Prostate gland (tissue), 2 donors: ENCODE results near the gene PDPK1. TPM values are rescaled to one million over a fixed set of nuclear protein-coding genes. Genes with fewer than 3 reads are reported as not detected.

Experiments used
- DNase-seq: peaks from one replicate; pipeline ENCODE4 v3.0.0-alpha.2; 2019; ENCODE audit warnings: low spot score
- H3K27ac ChIP-seq, 2 donors: fragments of 200-600 bp; sonication (generic); 2 replicates each; pipeline ENCODE4 v1.5.1; 2017 to 2019
- H3K27me3 ChIP-seq: fragments of 200-600 bp; sonication (generic); replicated peaks from 2 replicates; pipeline ENCODE4 v1.5.1; 2019; ENCODE audit not compliant: insufficient read depth
- H3K36me3 ChIP-seq, 2 donors: fragments of 200-600 bp; sonication (generic); 1 replicate in 1 of 2; 2 replicates in 1 of 2; pipeline versions ENCODE4 v1.5.1 to v1.8.1; 2017 to 2019
- H3K4me1 ChIP-seq: fragments of 200-600 bp; sonication (generic); replicated peaks from 2 replicates; pipeline ENCODE4 v1.5.1; 2019
- H3K4me3 ChIP-seq, 2 donors: fragments of 200-600 bp; sonication (generic); 2 replicates each; pipeline ENCODE4 v1.5.1; 2017 to 2019
- H3K9me3 ChIP-seq: fragments of 200-600 bp; sonication (generic); 2 replicates; pipeline ENCODE4 v1.5.1; 2017
- POLR2A ChIP-seq: fragments of 450-650 bp; IDR thresholded peaks from one replicate; pipeline ENCODE4 v1.6.1; 2016; ENCODE audit warnings: antibody characterized with exemption, mild to moderate bottlenecking
- POLR2AphosphoS5 ChIP-seq: sonication (generic); formaldehyde crosslinking; IDR thresholded peaks from one replicate; pipeline ENCODE4 v1.6.1; 2017; ENCODE audit warnings: antibody characterized with exemption
- WGBS: methylation state at CpG from one replicate; pipeline ENCODE4 v1.1.5; 2018; 5-methylcytosine and 5-hydroxymethylcytosine counted together
- intact Hi-C: fragments of 100-400 bp; cut with DNase I; formaldehyde crosslinking; loops from one replicate; pipeline ENCODE4 v1.14.2; 2022
- total RNA-seq, 2 donors: library from RNA; depleted of rRNA; stranded (reverse); fragments of >200 nt; gene quantifications; one replicate each; pipeline ENCODE4 v1.1.0, GENCODE V29; 2016
- TF ChIP-seq, protein P1 (sequence below), 4 experiments: fragments of 200-600 bp in 2 of 4; fragments of 450-650 bp in 2 of 4; sonication (generic) in 2 of 4; IDR thresholded peaks; 1 replicate in 3 of 4; 2 replicates in 1 of 4; pipeline ENCODE4 v1.5.1; 2016 to 2019; ENCODE audit warnings: antibody characterized with exemption in 4 of 4, mild to moderate bottlenecking in 2 of 4, moderate library complexity in 2 of 4

The PDPK1 gene
- total RNA-seq, 2 donors from 2014 or later = 33.1 to 73.2 TPM

DNA sequence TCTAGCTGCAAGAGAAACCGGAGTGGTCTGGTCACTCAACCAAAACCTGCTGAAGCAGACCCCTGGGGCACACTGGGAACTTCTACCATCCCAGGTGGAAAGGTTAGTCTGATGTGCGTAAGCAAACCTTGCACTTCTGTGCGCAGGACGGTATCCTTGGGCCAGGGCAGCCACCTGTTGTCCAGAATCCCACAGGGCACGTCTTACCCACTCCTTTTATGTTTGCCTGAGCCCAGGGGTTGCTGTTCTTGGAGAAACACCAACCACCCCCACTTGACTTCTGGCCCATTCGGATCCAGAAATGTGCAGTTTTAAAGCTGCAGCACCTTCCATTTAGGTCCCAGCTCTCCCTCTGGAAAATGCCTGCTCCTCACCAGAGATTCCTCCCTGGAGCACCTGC, 44.2 kb upstream of the PDPK1 start:
- H3K36me3 ChIP-seq = no peaks in the 10 kb centered on the region
- no peak overlapping the region for H3K27ac ChIP-seq
- TF ChIP-seq POLR2AphosphoS5 (no peak), POLR2A (no peak)
- TF ChIP-seq, protein P1, sequence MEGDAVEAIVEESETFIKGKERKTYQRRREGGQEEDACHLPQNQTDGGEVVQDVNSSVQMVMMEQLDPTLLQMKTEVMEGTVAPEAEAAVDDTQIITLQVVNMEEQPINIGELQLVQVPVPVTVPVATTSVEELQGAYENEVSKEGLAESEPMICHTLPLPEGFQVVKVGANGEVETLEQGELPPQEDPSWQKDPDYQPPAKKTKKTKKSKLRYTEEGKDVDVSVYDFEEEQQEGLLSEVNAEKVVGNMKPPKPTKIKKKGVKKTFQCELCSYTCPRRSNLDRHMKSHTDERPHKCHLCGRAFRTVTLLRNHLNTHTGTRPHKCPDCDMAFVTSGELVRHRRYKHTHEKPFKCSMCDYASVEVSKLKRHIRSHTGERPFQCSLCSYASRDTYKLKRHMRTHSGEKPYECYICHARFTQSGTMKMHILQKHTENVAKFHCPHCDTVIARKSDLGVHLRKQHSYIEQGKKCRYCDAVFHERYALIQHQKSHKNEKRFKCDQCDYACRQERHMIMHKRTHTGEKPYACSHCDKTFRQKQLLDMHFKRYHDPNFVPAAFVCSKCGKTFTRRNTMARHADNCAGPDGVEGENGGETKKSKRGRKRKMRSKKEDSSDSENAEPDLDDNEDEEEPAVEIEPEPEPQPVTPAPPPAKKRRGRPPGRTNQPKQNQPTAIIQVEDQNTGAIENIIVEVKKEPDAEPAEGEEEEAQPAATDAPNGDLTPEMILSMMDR (IDR thresholded peaks at IDR 0.05) = no peak
- peaks cover 2% of the 10 kb centered on the region for H3K4me1 ChIP-seq
- H3K4me3 ChIP-seq = no peak overlapping the region
- DNase-seq = no peak
- 87% methylated on average over 6 of the region's 6 CpGs for WGBS
- H3K9me3 ChIP-seq = no peaks in the 10 kb centered on the region
- no peaks in the 10 kb centered on the region for H3K27me3 ChIP-seq
- intact Hi-C loops = no loop called here

DNA sequence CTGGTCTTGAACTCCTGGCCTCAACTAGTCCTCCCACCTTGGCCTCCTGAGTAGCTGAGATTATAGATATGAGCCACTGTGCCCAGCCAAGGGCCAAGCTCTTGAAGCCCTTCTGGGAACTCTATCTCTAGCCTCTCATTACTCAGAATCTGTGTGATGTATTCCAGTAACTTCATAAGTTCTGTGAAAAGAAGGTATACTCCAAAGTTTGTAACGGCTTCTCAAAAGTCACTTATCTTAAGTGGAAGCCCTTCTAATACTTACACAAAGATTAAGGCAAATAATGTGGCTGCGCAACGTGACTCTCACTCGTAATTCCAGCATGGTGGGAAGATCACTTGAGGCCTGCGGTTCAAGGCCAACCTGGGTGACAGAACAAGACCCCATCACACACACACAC, 43.2 kb upstream of the PDPK1 start:
- H3K27ac ChIP-seq = no peak overlapping the region
- no peaks in the 10 kb centered on the region for H3K27me3 ChIP-seq
- WGBS = 91% methylated on average over 5 of the region's 5 CpGs
- no peaks in the 10 kb centered on the region for H3K36me3 ChIP-seq
- TF ChIP-seq POLR2AphosphoS5 = no peak
- TF ChIP-seq POLR2A = no peak
- TF ChIP-seq, protein P1 (IDR thresholded peaks at IDR 0.05) = no peak
- no peak overlapping the region for H3K4me3 ChIP-seq
- no peak for DNase-seq
- no peaks in the 10 kb centered on the region for H3K9me3 ChIP-seq
- intact Hi-C loops = loop anchor here (5.0 kb wide), 1 partner anchor 67 kb away; the partner anchor contains the start of gene CCNF
- H3K4me1 ChIP-seq = peaks cover 8% of the 10 kb centered on the region

DNA sequence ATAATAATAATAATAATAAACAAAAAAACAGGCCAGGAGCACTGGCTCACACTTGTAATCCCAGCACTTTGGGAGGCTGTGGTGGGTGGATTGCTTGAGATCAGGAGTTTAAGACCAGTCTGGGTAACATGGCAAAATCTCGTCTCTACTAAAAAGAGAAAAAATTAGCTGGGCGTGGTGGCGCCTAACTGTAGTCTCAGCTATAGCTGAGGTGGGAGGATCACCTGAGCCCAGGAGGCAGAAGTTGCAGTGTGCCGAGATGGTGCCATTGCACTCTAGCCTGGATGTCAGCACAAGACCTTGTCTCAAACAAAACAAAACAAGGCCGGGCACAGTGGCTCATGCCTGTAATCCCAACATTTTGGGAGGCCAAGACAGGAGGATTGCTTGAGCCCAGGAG, 42.8 kb upstream of the PDPK1 start:
- no peak for DNase-seq
- no peaks in the 10 kb centered on the region for H3K27me3 ChIP-seq
- intact Hi-C loops = loop anchor here (5.0 kb wide), 1 partner anchor 68 kb away; the partner anchor contains the start of gene CCNF
- H3K27ac ChIP-seq = no peak overlapping the region
- 85% methylated on average over 5 of the region's 5 CpGs for WGBS
- no peaks in the 10 kb centered on the region for H3K36me3 ChIP-seq
- H3K4me3 ChIP-seq = no peak overlapping the region
- H3K4me1 ChIP-seq = peaks cover 8% of the 10 kb centered on the region
- H3K9me3 ChIP-seq = no peaks in the 10 kb centered on the region
- TF ChIP-seq POLR2AphosphoS5 (no peak), POLR2A (no peak)
- TF ChIP-seq, protein P1 (IDR thresholded peaks at IDR 0.05) = no peak

DNA sequence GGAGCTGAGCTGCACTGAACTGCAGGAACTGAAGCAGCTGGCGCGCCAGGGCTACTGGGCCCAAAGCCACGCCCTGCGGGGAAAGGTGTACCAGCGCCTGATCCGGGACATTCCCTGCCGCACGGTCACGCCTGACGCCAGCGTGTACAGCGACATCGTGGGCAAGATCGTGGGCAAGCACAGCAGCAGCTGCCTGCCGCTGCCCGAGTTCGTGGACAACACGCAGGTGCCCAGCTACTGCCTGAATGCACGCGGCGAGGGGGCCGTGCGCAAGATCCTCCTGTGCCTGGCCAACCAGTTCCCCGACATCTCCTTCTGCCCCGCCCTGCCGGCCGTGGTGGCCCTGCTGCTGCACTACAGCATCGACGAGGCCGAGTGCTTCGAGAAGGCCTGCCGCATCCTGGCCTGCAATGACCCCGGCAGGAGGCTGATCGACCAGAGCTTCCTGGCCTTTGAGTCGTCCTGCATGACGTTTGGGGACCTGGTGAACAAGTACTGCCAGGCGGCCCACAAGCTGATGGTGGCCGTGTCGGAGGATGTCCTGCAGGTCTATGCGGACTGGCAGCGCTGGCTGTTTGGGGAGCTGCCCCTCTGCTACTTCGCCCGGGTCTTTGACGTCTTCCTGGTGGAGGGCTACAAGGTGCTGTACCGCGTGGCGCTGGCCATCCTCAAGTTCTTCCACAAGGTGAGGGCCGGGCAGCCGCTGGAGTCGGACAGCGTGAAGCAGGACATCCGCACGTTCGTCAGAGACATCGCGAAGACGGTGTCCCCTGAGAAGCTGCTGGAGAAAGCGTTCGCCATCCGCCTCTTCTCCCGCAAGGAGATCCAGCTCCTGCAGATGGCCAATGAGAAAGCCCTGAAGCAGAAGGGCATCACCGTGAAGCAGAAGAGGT, 41.4 kb upstream of the PDPK1 start:
- H3K27me3 ChIP-seq = no peaks in the 10 kb centered on the region
- no peak for DNase-seq
- peaks cover 10% of the 10 kb centered on the region for H3K4me1 ChIP-seq
- H3K27ac ChIP-seq = peak overlapping the region in 1 of 2 donors; percentile 68
- 89% methylated on average over 62 of the region's 62 CpGs for WGBS
- H3K4me3 ChIP-seq = no peak overlapping the region
- no peaks in the 10 kb centered on the region for H3K9me3 ChIP-seq
- H3K36me3 ChIP-seq = no peaks in the 10 kb centered on the region
- intact Hi-C loops = loop anchor here (5.0 kb wide), 1 partner anchor 69 kb away; the partner anchor contains the start of gene CCNF
- TF ChIP-seq, protein P1 (IDR thresholded peaks at IDR 0.05) = no peak
- TF ChIP-seq POLR2AphosphoS5 = no peak
- no peak for TF ChIP-seq POLR2A
